GM21423 (cell line): ENCODE measurements around the gene KIR2DL1.
"Not testable (repeated sequence)": the region's sequence is repeated elsewhere in the genome, so short reads cannot be mapped to it uniquely, and the experiment has no call there.

ENCODE experiments used
- ATAC-seq: cut with Tn5 transposase; IDR thresholded peaks from one replicate; pipeline ENCODE4 v1.9.1; 2021; ENCODE audit warnings: mild to moderate bottlenecking, moderate library complexity; ENCODE audit not compliant: unreplicated experiment

Gene KIR2DL1

GRCh38 chr19:54817670-54818536 is 48.3 kb downstream of the KIR2DL1 start:
- ATAC-seq, result no peak

- ATAC-seq, result not testable (repeated sequence)
Measured at GRCh38 chr19:54824416-54824815, 54.8 kb downstream of the KIR2DL1 start.

- not testable (repeated sequence) for ATAC-seq
Measured at GRCh38 chr19:54825326-54825725, 55.7 kb downstream of the KIR2DL1 start.

- not testable (repeated sequence) for ATAC-seq
Measured at GRCh38 chr19:54828064-54828463, 58.5 kb downstream of the KIR2DL1 start.

GRCh38 chr19:54832496-54832895 is 62.9 kb downstream of the KIR2DL1 start, which contains the start of gene KIR2DS4:
Gene KIR2DS4, plus strand, starts transcription at chr19:54832676.
- ATAC-seq, result not testable (repeated sequence)
